Measurements from ENCODE around the gene FTSJ1.
"Not testable (repeated sequence)": the region's sequence is repeated elsewhere in the genome, so short reads cannot be mapped to it uniquely, and the experiment has no call there.

FTSJ1 gene

GRCh38 chrX:48514868-48515460 lies 39.0 kb downstream of the FTSJ1 start:
- TF ChIP-seq YY1 (IDR thresholded peaks at IDR 0.05; ENCODE audit: insufficient read depth, insufficient read length) (no peak), ZNF274 (IDR thresholded peaks at IDR 0.05; ENCODE audit: low read depth, low read length) (no peak), SUZ12 (IDR thresholded peaks at IDR 0.05; ENCODE audit: extremely low read depth, insufficient read depth, insufficient read length) (no peak)
- H3K4me3 ChIP-seq (ENCODE audit: insufficient read length, low read depth) = no peak overlapping the region
- H3K9me3 ChIP-seq (ENCODE audit: insufficient read depth, low read length) = no peaks in the 10 kb centered on the region
- no peaks in the 10 kb centered on the region for H3K27me3 ChIP-seq (ENCODE audit: insufficient read depth, insufficient read length)
- no peak overlapping the region for H3K9ac ChIP-seq (ENCODE audit: insufficient read length, low read depth)
- no peak for DNase-seq (ENCODE audit: low read depth, low spot score)
- H3K4me1 ChIP-seq (ENCODE audit: insufficient read depth, insufficient read length) = peaks cover 2% of the 10 kb centered on the region
- H3K36me3 ChIP-seq (ENCODE audit: insufficient read depth, insufficient read length, low read length) = peaks cover 29% of the 10 kb centered on the region

GRCh38 chrX:48515842-48516241 lies 39.8 kb downstream of the FTSJ1 start:
- no peak for DNase-seq (ENCODE audit: low read depth, low spot score)
- no peaks in the 10 kb centered on the region for H3K27me3 ChIP-seq (ENCODE audit: insufficient read depth, insufficient read length)
- peaks cover 27% of the 10 kb centered on the region for H3K36me3 ChIP-seq (ENCODE audit: insufficient read depth, insufficient read length, low read length)
- H3K9me3 ChIP-seq (ENCODE audit: insufficient read depth, low read length) = no peaks in the 10 kb centered on the region
- no peak overlapping the region for H3K4me3 ChIP-seq (ENCODE audit: insufficient read length, low read depth)
- TF ChIP-seq YY1 (IDR thresholded peaks at IDR 0.05; ENCODE audit: insufficient read depth, insufficient read length) (no peak), ZNF274 (IDR thresholded peaks at IDR 0.05; ENCODE audit: low read depth, low read length) (no peak), SUZ12 (IDR thresholded peaks at IDR 0.05; ENCODE audit: extremely low read depth, insufficient read depth, insufficient read length) (no peak)
- peaks cover 2% of the 10 kb centered on the region for H3K4me1 ChIP-seq (ENCODE audit: insufficient read depth, insufficient read length)
- H3K9ac ChIP-seq (ENCODE audit: insufficient read length, low read depth) = no peak overlapping the region

- TF ChIP-seq SUZ12 (IDR thresholded peaks at IDR 0.05; ENCODE audit: extremely low read depth, insufficient read depth, insufficient read length) (no peak), YY1 (IDR thresholded peaks at IDR 0.05; ENCODE audit: insufficient read depth, insufficient read length) (no peak), ZNF274 (IDR thresholded peaks at IDR 0.05; ENCODE audit: low read depth, low read length) (no peak)
- Histone ChIP-seq H3K4me3 (ENCODE audit: insufficient read length, low read depth) (no peak overlapping the region), H3K9me3 (ENCODE audit: insufficient read depth, low read length) (no peaks in the 10 kb centered on the region), H3K4me1 (ENCODE audit: insufficient read depth, insufficient read length) (peaks cover 2% of the 10 kb centered on the region), H3K36me3 (ENCODE audit: insufficient read depth, insufficient read length, low read length) (peaks cover 27% of the 10 kb centered on the region), H3K9ac (ENCODE audit: insufficient read length, low read depth) (no peak overlapping the region), H3K27me3 (ENCODE audit: insufficient read depth, insufficient read length) (no peaks in the 10 kb centered on the region)
- DNase-seq (ENCODE audit: low read depth, low spot score) = no peak
These were observed 40.3 kb downstream of the FTSJ1 start for GRCh38 chrX:48516285-48516684.

GRCh38 chrX:48516987-48517386 lies 41.0 kb downstream of the FTSJ1 start:
- no peaks in the 10 kb centered on the region for H3K9me3 ChIP-seq (ENCODE audit: insufficient read depth, low read length)
- H3K36me3 ChIP-seq (ENCODE audit: insufficient read depth, insufficient read length, low read length) = peaks cover 25% of the 10 kb centered on the region
- no peak for DNase-seq (ENCODE audit: low read depth, low spot score)
- H3K4me1 ChIP-seq (ENCODE audit: insufficient read depth, insufficient read length) = peaks cover 2% of the 10 kb centered on the region
- TF ChIP-seq ZNF274 (IDR thresholded peaks at IDR 0.05; ENCODE audit: low read depth, low read length) (no peak), SUZ12 (IDR thresholded peaks at IDR 0.05; ENCODE audit: extremely low read depth, insufficient read depth, insufficient read length) (no peak), YY1 (IDR thresholded peaks at IDR 0.05; ENCODE audit: insufficient read depth, insufficient read length) (no peak)
- H3K27me3 ChIP-seq (ENCODE audit: insufficient read depth, insufficient read length) = no peaks in the 10 kb centered on the region
- H3K4me3 ChIP-seq (ENCODE audit: insufficient read length, low read depth) = no peak overlapping the region
- no peak overlapping the region for H3K9ac ChIP-seq (ENCODE audit: insufficient read length, low read depth)

- H3K4me3 ChIP-seq (ENCODE audit: insufficient read length, low read depth); DNase-seq (ENCODE audit: low read depth, low spot score); H3K4me1 ChIP-seq (ENCODE audit: insufficient read depth, insufficient read length); H3K27me3 ChIP-seq (ENCODE audit: insufficient read depth, insufficient read length); H3K9me3 ChIP-seq (ENCODE audit: insufficient read depth, low read length); H3K9ac ChIP-seq (ENCODE audit: insufficient read length, low read depth): not testable (repeated sequence)
- peaks cover 18% of the 10 kb centered on the region for H3K36me3 ChIP-seq (ENCODE audit: insufficient read depth, insufficient read length, low read length)
These were observed 43.5 kb downstream of the FTSJ1 start for GRCh38 chrX:48519481-48519880.

GRCh38 chrX:48520455-48520854 lies 44.5 kb downstream of the FTSJ1 start:
- H3K4me3 ChIP-seq (ENCODE audit: insufficient read length, low read depth) = no peak overlapping the region
- DNase-seq (ENCODE audit: low read depth, low spot score) = no peak
- H3K4me1 ChIP-seq (ENCODE audit: insufficient read depth, insufficient read length) = peaks cover 4% of the 10 kb centered on the region
- H3K36me3 ChIP-seq (ENCODE audit: insufficient read depth, insufficient read length, low read length) = peaks cover 20% of the 10 kb centered on the region
- H3K27me3 ChIP-seq (ENCODE audit: insufficient read depth, insufficient read length) = no peaks in the 10 kb centered on the region
- no peak overlapping the region for H3K9ac ChIP-seq (ENCODE audit: insufficient read length, low read depth)
- TF ChIP-seq ZNF274 (IDR thresholded peaks at IDR 0.05; ENCODE audit: low read depth, low read length) = no peak
- no peak for TF ChIP-seq YY1 (IDR thresholded peaks at IDR 0.05; ENCODE audit: insufficient read depth, insufficient read length)
- no peak for TF ChIP-seq SUZ12 (IDR thresholded peaks at IDR 0.05; ENCODE audit: extremely low read depth, insufficient read depth, insufficient read length)
- H3K9me3 ChIP-seq (ENCODE audit: insufficient read depth, low read length) = no peaks in the 10 kb centered on the region

GRCh38 chrX:48520976-48521352 lies 45.0 kb downstream of the FTSJ1 start:
- Histone ChIP-seq H3K4me3 (ENCODE audit: insufficient read length, low read depth) (peak overlapping the region; percentile 42), H3K9me3 (ENCODE audit: insufficient read depth, low read length) (no peaks in the 10 kb centered on the region), H3K9ac (ENCODE audit: insufficient read length, low read depth) (peak overlapping the region; percentile 95), H3K27me3 (ENCODE audit: insufficient read depth, insufficient read length) (no peaks in the 10 kb centered on the region), H3K4me1 (ENCODE audit: insufficient read depth, insufficient read length) (peaks cover 4% of the 10 kb centered on the region), H3K36me3 (ENCODE audit: insufficient read depth, insufficient read length, low read length) (peaks cover 21% of the 10 kb centered on the region)
- TF ChIP-seq ZNF274 (IDR thresholded peaks at IDR 0.05; ENCODE audit: low read depth, low read length) (no peak), YY1 (IDR thresholded peaks at IDR 0.05; ENCODE audit: insufficient read depth, insufficient read length) (no peak), SUZ12 (IDR thresholded peaks at IDR 0.05; ENCODE audit: extremely low read depth, insufficient read depth, insufficient read length) (no peak)
- DNase-seq (ENCODE audit: low read depth, low spot score) = no peak

All from NT2/D1 (cell line).